ENCODE data around the gene ECE1. TPM values are rescaled to one million over a fixed set of nuclear protein-coding genes. Genes with fewer than 3 reads are reported as not detected.

Gene ECE1
- total RNA-seq, 2 donors from 2014 or later = 83.7 to 152 TPM

DNA sequence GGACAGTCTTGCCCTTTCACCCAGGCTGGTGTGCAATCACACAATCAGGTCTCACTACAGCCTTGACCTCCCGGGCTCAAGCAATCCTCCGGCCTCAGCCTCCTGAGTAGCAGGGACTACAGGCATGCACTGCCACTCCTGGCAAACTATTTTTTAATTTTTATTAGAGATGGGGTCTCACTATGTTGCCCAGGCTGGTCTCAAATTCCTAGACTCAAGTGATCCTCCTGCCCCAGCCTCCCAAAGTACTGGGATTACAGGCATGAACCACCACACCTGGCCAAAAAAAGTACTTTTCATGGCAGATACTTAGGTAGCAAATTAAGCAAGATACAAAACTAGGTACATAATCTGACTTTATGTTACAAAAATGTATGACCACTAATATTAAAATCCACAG lies 121.8 kb downstream of the ECE1 start:
- peaks cover 0 to 20% of the 10 kb centered on the region in 2 donors for H3K4me1 ChIP-seq
- H3K27me3 ChIP-seq = no peaks in the 10 kb centered on the region
- TF ChIP-seq, protein P1, sequence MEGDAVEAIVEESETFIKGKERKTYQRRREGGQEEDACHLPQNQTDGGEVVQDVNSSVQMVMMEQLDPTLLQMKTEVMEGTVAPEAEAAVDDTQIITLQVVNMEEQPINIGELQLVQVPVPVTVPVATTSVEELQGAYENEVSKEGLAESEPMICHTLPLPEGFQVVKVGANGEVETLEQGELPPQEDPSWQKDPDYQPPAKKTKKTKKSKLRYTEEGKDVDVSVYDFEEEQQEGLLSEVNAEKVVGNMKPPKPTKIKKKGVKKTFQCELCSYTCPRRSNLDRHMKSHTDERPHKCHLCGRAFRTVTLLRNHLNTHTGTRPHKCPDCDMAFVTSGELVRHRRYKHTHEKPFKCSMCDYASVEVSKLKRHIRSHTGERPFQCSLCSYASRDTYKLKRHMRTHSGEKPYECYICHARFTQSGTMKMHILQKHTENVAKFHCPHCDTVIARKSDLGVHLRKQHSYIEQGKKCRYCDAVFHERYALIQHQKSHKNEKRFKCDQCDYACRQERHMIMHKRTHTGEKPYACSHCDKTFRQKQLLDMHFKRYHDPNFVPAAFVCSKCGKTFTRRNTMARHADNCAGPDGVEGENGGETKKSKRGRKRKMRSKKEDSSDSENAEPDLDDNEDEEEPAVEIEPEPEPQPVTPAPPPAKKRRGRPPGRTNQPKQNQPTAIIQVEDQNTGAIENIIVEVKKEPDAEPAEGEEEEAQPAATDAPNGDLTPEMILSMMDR (IDR thresholded peaks at IDR 0.05) = no peak
- no peak overlapping the region for H3K27ac ChIP-seq
- H3K36me3 ChIP-seq = peaks cover 12% of the 10 kb centered on the region
- DNase-seq (ENCODE audit: low spot score) = no peak
- H3K9me3 ChIP-seq = no peaks in the 10 kb centered on the region
- no peak overlapping the region for H3K4me3 ChIP-seq

Other genes with a start within 250 kb of the ECE1 start
- gene EIF4G3, start 113.6 kb downstream of the ECE1 start, total RNA-seq = 10 to 100 TPM; 33.4 to 38.5 TPM
- gene NBPF3, start 149.7 kb upstream of the ECE1 start, total RNA-seq = 1 to 10 TPM; 4.8 to 8.1 TPM
- gene ALPL, start 219.0 kb upstream of the ECE1 start, total RNA-seq = 10 to 100 TPM; 16.2 to 50.3 TPM

Data from right atrium auricular region (tissue), 2 donors.